Dedifferentiated amniotic fluid mesenchymal stem cell (primary cell): ENCODE data around the gene APBB2.
A peak's percentile ranks its signal among the peaks of the same experiment; 100 is the strongest.
"Not testable (repeated sequence)": the region's sequence is repeated elsewhere in the genome, so short reads cannot be mapped to it uniquely, and the experiment has no call there.

Source experiments
- DNase-seq: peaks from one replicate; pipeline ENCODE4 v3.0.0-alpha.2; 2016; ENCODE audit errors: extremely low spot score

APBB2 gene

DNA sequence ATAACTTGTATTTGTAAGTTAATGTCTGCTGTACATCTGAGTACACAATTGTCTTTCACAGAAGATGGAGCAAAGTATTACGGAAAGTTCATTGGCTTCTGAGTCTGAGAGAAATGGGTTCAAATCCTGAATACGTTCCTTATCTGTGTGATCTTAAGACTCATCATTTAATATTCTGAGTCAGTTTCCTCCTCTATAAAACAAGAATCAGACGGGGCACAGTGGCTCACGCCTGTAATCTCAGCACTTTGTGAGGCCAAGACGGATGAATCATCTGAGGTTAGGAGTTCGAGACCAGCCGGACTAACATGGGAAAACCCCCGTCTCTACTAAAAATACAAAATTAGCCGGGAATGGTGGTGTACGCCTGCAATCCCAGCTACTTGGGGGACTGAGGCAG lies 57.8 kb downstream of the APBB2 start:
- no peak for DNase-seq

- peak; percentile 74 for DNase-seq
Observed at GRCh38 chr4:41155194-41155830, 59.0 kb downstream of the APBB2 start.

- DNase-seq, result no peak
Observed at GRCh38 chr4:41154814-41155177, 59.5 kb downstream of the APBB2 start.

DNA sequence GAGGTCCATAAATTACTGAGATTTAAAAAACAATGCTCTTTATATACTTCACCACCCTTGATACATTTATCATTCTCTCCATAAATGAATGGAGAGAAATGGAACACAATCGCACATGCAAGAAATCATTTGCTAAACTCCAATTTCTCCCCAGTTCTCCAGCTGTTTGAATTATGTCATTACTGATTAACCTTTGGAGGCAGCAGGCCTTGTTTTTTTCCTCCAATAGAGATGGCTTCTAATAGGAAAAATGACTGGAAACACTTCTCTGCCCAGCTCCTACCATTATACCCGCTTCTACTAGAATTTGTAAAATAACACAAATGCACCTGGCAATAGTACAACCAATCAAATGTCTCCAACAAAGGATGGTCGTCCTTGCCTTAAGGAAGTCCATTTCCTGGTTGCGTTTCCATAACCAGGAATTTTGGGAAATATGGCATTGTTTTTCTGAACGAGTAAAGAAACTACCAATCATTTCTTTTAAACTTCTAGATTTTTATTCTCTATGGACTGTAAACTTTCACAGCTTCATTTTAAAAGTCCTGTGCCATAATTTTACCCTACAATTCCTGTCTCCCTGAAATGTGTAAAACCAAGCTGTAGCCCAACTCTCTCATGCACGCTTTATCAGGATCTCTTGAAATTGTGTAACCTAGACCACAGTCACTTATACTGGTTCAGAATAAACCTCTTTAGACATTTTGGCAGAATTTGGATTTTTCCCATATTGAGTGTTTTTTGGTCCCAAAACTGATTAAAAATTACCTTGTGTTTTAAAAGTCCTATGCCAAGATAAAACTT lies 60.1 kb downstream of the APBB2 start:
- DNase-seq, result no peak

DNA sequence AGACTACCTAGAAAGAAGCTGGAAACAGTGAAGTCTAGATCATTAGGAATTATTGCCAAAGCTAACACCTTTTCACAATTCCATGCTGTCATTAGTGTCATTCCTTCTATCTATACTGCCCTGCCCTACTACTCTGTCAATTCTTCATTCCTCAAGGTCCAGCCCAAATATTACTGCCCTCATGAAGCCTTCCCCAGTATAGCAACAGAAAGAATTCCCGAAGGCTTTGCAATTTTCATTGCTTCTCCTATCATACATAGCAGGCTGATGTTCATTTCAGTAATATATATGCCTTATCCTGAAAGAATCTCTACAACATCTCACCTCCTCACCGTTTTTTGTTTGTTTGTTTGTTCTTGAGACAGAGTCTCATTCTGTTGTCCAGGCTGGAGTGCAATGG lies 63.9 kb downstream of the APBB2 start:
- no peak for DNase-seq

DNA sequence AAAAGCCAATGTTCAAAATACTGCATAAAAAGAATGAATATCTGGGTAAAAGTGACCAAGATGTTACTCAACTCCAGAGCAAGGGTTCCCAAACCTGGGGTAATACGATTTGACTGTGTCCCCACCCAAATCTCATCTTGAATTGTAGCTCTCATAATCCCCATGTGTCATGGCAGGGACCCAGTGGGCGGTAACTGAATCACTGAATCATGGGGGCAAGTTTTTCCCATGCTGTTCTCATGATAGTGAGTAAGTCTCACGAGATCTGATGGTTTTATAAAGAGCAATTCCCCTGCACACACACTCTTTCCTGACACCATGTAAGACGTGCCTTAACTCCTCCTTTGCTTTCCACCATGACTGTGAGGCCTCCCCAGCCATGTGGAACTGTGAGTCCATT lies 64.8 kb downstream of the APBB2 start:
- not testable (repeated sequence) for DNase-seq

GRCh38 chr4:41148931-41149330 lies 65.4 kb downstream of the APBB2 start:
- no peak for DNase-seq

GRCh38 chr4:41148292-41148691 lies 66.0 kb downstream of the APBB2 start:
- no peak for DNase-seq

DNA sequence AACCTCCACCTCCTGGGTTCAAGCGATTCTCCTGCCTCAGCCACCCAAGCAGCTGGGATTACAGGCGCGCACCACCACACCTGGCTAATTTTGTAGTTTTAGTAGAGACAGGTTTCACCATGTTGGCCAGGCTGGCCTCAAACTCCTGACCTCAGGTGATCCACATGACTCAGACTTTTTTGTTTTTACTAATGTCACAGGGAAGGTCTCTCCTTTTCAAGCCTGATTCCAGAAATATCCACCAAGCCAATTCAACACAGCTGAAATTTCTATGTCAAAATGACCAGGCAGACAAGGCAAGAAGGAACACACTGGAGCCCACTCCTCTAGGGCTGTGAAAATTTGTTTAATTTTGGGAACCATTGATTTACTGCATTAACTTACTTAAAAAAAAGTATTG lies 66.8 kb downstream of the APBB2 start:
- DNase-seq, result not testable (repeated sequence)

GRCh38 chr4:41146716-41147506 lies 67.4 kb downstream of the APBB2 start:
- DNase-seq, result no peak

- DNase-seq, result no peak
Observed at GRCh38 chr4:41146196-41146595, 68.1 kb downstream of the APBB2 start.

- DNase-seq, result no peak
Observed at GRCh38 chr4:41145571-41146078, 68.7 kb downstream of the APBB2 start.

- DNase-seq, result no peak
Observed at GRCh38 chr4:41144812-41145211, 69.5 kb downstream of the APBB2 start.

DNA sequence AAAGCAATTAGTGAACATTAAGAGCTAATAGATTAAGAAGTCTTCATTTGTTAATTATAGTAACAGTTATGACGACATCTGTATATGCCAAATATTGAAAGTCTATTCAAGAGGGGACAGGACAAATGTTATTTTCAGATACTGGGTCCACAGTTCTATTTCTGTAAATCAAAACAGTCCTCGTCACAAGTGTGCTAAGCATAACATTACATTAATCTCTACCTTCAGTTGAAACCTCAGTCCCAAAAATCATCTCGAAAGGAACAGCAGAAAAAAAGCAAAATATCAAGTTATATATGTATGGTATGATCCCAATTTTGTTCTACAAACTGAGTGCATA lies 70.3 kb downstream of the APBB2 start:
- no peak for DNase-seq

DNA sequence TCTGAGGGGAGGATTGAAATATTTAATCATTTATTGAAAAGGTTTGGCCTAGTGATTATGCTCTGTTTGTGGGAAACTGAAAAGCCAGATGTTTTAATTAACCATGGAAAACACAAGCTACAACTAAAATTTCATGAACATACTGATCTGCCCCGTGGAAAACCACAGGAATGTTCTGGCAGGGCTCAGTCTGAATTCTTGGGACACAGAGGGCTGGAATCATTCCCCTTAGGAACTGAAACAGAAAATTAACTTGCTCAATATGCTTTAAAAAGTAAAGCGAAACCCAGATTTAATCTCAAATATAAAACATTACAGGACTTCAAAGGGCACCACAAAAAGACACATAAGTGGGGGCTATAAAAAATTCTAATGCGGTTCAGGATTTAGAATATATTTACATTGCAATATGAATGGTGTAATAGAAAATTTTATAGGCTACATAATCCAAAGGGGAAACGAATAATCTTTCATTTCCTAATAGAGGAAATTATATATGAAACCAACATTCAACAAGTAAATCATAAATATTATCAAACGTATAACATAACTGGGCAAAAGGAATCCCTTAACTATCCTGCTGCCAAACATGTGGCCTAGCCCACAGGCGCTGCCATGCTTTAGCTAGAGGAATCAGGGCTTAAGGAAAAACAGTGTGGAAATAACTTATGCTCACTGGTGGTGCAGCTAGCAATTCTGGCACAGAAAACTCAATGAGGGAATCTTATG lies 70.9 kb downstream of the APBB2 start:
- DNase-seq, result peak; percentile 97

DNA sequence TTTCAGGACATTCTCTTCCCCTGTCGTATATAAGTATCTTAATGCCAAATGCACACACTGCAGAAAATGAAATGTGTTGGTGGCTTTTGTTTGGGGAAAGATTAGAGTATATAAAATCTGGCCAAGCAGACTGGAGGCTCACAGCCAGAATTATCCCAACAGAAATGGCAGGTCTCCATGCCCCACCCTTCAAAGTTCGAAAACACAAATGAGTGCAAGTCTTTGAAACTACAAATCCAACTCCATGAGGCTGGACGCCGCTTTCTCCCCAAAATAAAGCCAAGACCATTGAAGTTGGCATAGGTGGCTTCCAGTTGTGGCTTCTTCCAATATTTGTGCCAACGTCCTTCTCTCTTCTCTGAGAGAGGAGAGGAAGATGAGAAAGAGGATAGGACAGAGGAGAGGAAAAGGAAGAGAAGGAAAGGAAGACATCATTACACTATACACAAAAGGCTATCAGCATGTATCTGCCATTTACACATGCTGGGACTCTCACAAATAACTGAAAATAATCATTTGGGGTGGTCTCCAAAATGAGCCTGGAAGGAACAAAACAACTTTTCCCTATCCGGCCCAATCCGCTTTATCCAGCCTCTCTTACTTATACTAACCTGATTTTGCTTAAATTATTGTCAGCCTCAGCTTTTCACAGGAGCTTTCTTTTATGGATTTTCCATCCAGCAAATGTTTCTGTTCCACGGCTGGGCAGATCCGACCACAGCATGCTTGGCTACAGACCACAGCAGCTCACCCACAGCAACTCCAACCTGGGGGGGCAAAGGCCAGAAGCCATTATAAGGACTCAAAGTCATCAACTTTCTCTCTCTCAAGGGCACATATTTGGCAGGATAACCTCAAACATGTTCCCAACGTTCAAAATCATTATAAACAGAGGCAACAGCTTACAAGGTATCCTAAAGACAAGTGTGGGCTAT lies 71.7 kb downstream of the APBB2 start:
- peak; percentile 35 for DNase-seq

GRCh38 chr4:41141900-41142299 lies 72.4 kb downstream of the APBB2 start:
- peak; percentile 61 for DNase-seq

- DNase-seq, result no peak
Observed at GRCh38 chr4:41140410-41140809, 73.9 kb downstream of the APBB2 start.

- DNase-seq, result no peak
Observed at GRCh38 chr4:41137879-41138278, 76.5 kb downstream of the APBB2 start.

- DNase-seq, result no peak
Observed at GRCh38 chr4:41136456-41136855, 77.9 kb downstream of the APBB2 start.

DNA sequence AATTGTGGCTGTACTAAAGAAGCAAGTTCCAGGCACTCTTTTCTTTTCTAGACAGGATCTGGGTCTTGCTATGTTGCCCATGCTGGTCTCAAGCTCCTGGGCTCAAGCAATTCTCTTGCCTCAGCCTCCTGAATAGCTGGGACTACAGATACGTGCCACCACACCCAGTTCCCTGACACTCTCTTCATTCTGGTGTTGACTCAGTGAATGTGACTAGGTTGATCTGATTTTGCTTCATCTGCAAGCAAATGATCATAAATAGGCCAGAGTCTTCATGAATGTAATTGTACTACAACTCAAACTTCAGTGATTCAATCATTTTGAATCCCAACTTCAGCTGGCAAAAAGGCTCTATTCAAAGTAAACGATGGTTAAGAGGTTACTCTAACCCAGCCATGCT lies 78.5 kb downstream of the APBB2 start:
- no peak for DNase-seq
